A549 (cell line): ENCODE data around the gene TWIST2.

ENCODE experiments used
- CHD2 ChIP-seq: fragments of 150-350 bp; IDR thresholded peaks from 2 replicates; pipeline ENCODE4 v1.6.1; 2014; ENCODE audit warnings: low read length; ENCODE audit not compliant: partially characterized antibody
- CTCF ChIP-seq: fragments of >200 bp; sonication (Bioruptor Twin); formaldehyde crosslinking; IDR thresholded peaks from 3 replicates; pipeline ENCODE4 v1.5.1; 2016
- EP300 ChIP-seq, 2 experiments: fragments of >200 bp; sonication (Bioruptor Twin); formaldehyde crosslinking; IDR thresholded peaks; 2 replicates in 1 of 2; 3 replicates in 1 of 2; pipeline ENCODE4 v1.6.1; 2016 to 2017
- HDAC2 ChIP-seq: fragments of 200-600 bp; sonication (generic); IDR thresholded peaks from 2 replicates; pipeline ENCODE4 v1.6.1; 2016
- MAX ChIP-seq: IDR thresholded peaks from 2 replicates; pipeline ENCODE4 v1.6.1; 2012
- MAZ ChIP-seq: fragments of 150-350 bp; IDR thresholded peaks from 2 replicates; pipeline ENCODE4 v1.6.1; 2014; ENCODE audit warnings: antibody characterized with exemption, low read depth, low read length, borderline replicate concordance
- POLR2A ChIP-seq: IDR thresholded peaks from 2 replicates; pipeline ENCODE4 v1.6.1; 2012; ENCODE audit warnings: mild to moderate bottlenecking, low read length
- RAD21 ChIP-seq, 2 experiments: fragments of >200 bp in 1 of 2; sonication (Bioruptor Twin) in 1 of 2; formaldehyde crosslinking in 1 of 2; IDR thresholded peaks in 1 of 2; conservative IDR thresholded peaks in 1 of 2; 2 replicates in 1 of 2; 3 replicates in 1 of 2; pipeline ENCODE4 v1.6.1; 2012 to 2018; ENCODE audit warnings: inconsistent platforms in 1 of 2
- RNF2 ChIP-seq: fragments of 200-600 bp; sonication (generic); IDR thresholded peaks from 2 replicates; pipeline ENCODE4 v1.6.1; 2016; ENCODE audit warnings: low read depth, mild to moderate bottlenecking, antibody characterized with exemption, moderate library complexity, borderline replicate concordance
- TFCP2L1 ChIP-seq: fragments of 250-450 bp; sonication (Bioruptor Pico); IDR thresholded peaks from 2 replicates; pipeline ENCODE4 v1.5.0; 2021; ENCODE audit warnings: mild to moderate bottlenecking
- USF2 ChIP-seq: fragments of 450-650 bp; IDR thresholded peaks from 2 replicates; pipeline ENCODE4 v1.6.1; 2014; ENCODE audit warnings: antibody characterized with exemption

- TF ChIP-seq RNF2 (no peak), HDAC2 (no peak), TFCP2L1 (no peak), USF2 (no peak), CTCF (no peak), RAD21 (conservative IDR thresholded peaks at IDR 0.05 in 1 of 2, IDR thresholded peaks at IDR 0.05 in 1 of 2) (no peak), MAZ (no peak), MAX (no peak), POLR2A (no peak), EP300 (IDR thresholded peaks at IDR 0.05) (no peak), CHD2 (no peak)
Observed at GRCh38 chr2:238855891-238856580, 8.2 kb downstream of the TWIST2 start.
